OCI-LY7 (cell line): ENCODE measurements around the gene MSRB2. TPM values are rescaled to one million over a fixed set of nuclear protein-coding genes. Genes with fewer than 3 reads are reported as not detected.

Experiments used
- BruUV-seq: library from RNA; stranded (reverse); fragments of 400-500 nt; replicated peaks from 2 replicates; lab custom pipeline; 2021; lab: Mats Ljungman, UMichigan
- CTCF ChIA-PET: fragments of 300-600 bp; sonication (Branson Sonifier 250); formaldehyde crosslinking; loops from one replicate; lab custom pipeline; 2022; ENCODE audit warnings: antibody characterized with exemption; ENCODE audit not compliant: unreplicated experiment; lab: Charles Lee
- POLR2A ChIA-PET: fragments of 300-600 bp; sonication (Branson Sonifier 250); formaldehyde crosslinking; loops from one replicate; lab custom pipeline; 2022; ENCODE audit warnings: antibody characterized with exemption; lab: Charles Lee
- DNase-seq: peaks from one replicate; pipeline ENCODE4 v3.0.0-alpha.2; 2015; ENCODE audit warnings: low spot score
- H2AFZ ChIP-seq: fragments of 200-600 bp; sonication (generic), shearing (Covaris generic); 2 replicates; pipeline ENCODE4 v1.6.1; 2014; ENCODE audit warnings: mild to moderate bottlenecking, antibody characterized with exemption, low read length, moderate library complexity
- H3K27ac ChIP-seq: fragments of 200-600 bp; sonication (generic); 2 replicates; pipeline ENCODE4 v1.5.1; 2014; ENCODE audit warnings: mixed run types, low read depth, mild to moderate bottlenecking, moderate library complexity, low read length, inconsistent platforms; ENCODE audit not compliant: poor library complexity, severe bottlenecking
- H3K36me3 ChIP-seq: fragments of 200-600 bp; sonication (generic); 2 replicates; pipeline ENCODE4 v1.6.1; 2014; ENCODE audit warnings: mild to moderate bottlenecking, antibody characterized with exemption, low read length, moderate library complexity, mixed read lengths; ENCODE audit not compliant: insufficient read depth
- H3K4me1 ChIP-seq: fragments of 200-600 bp; sonication (generic); 2 replicates; pipeline ENCODE4 v1.5.1; 2014; ENCODE audit warnings: mild to moderate bottlenecking, low read length; ENCODE audit not compliant: insufficient read depth, poor library complexity, severe bottlenecking
- H3K4me2 ChIP-seq: fragments of 200-600 bp; sonication (generic); 2 replicates; pipeline ENCODE4 v1.6.1; 2014; ENCODE audit warnings: mild to moderate bottlenecking, low read length
- H3K4me3 ChIP-seq: fragments of 200-600 bp; sonication (generic); 2 replicates; pipeline ENCODE4 v1.5.1; 2014; ENCODE audit warnings: mild to moderate bottlenecking, low read depth, low read length; ENCODE audit not compliant: poor library complexity, severe bottlenecking
- H3K79me2 ChIP-seq: fragments of 200-600 bp; sonication (generic); 2 replicates; pipeline ENCODE4 v1.6.1; 2016; ENCODE audit warnings: low read depth, mild to moderate bottlenecking, low read length, moderate library complexity, mixed read lengths; ENCODE audit not compliant: insufficient read depth
- H3K9me2 ChIP-seq: fragments of 200-600 bp; sonication (generic); 2 replicates; pipeline ENCODE4 v1.6.1; 2016; ENCODE audit warnings: mild to moderate bottlenecking, low read length, mixed read lengths; ENCODE audit not compliant: insufficient read depth
- H3K9me3 ChIP-seq: fragments of 200-600 bp; sonication (generic); 2 replicates; pipeline ENCODE4 v1.6.1; 2014; ENCODE audit warnings: mild to moderate bottlenecking, mixed run types, low read length, mixed read lengths
- H4K20me1 ChIP-seq: fragments of 200-600 bp; sonication (generic); 2 replicates; pipeline ENCODE4 v1.6.1; 2014; ENCODE audit warnings: mild to moderate bottlenecking, antibody characterized with exemption, low read length, moderate library complexity, mixed read lengths; ENCODE audit not compliant: insufficient read depth
- CTCF ChIP-seq: fragments of 200-600 bp; sonication (generic); conservative IDR thresholded peaks from 2 replicates; pipeline ENCODE4 v1.5.1; 2014; ENCODE audit warnings: mild to moderate bottlenecking, antibody characterized with exemption, low read length, moderate library complexity, mixed read lengths
- EZH2phosphoT487 ChIP-seq: fragments of 200-600 bp; sonication (generic); IDR thresholded peaks from 2 replicates; pipeline ENCODE4 v1.6.1; 2018; ENCODE audit warnings: low read depth, borderline replicate concordance, mild to moderate bottlenecking, mixed run types, antibody characterized with exemption, low read length, moderate library complexity, mixed read lengths
- intact Hi-C: fragments of 100-400 bp; cut with micrococcal nuclease; formaldehyde crosslinking; loops from one replicate; pipeline ENCODE4 v1.10.0; 2022; ENCODE audit not compliant: unreplicated experiment
- total RNA-seq, 2 experiments: library from RNA; depleted of rRNA in 1 of 2; stranded (reverse); fragments of >200 nt in 1 of 2; shearing (Covaris generic) in 1 of 2; gene quantifications; 2 replicates each; pipeline ENCODE4 v1.2.3, GENCODE V29; 2014 to 2022

MSRB2 gene
- total RNA-seq, 2 experiments from 2014 or later, result 8.1 to 17.6 TPM

GRCh38 chr10:23058366-23058765 is 37.0 kb upstream of the MSRB2 start:
- Histone ChIP-seq H3K79me2 (no peaks in the 10 kb centered on the region), H2AFZ (no peak overlapping the region), H3K27ac (no peak overlapping the region), H4K20me1 (no peaks in the 10 kb centered on the region), H3K9me2 (no peaks in the 10 kb centered on the region), H3K36me3 (no peaks in the 10 kb centered on the region), H3K4me3 (no peak overlapping the region), H3K4me2 (no peak overlapping the region), H3K4me1 (no peaks in the 10 kb centered on the region), H3K9me3 (no peaks in the 10 kb centered on the region)
- DNase-seq, result no peak
- no TSS peak for BruUV-seq
- TF ChIP-seq CTCF (no peak), EZH2phosphoT487 (no peak)
- intact Hi-C loops, result no loop called here
- CTCF ChIA-PET, result no interaction called here
- POLR2A ChIA-PET, result interaction anchor here (0.6 kb wide), 1 partner anchor 270 kb away, joined by 4 read pairs; no protein-coding TSS in a partner anchor

- no peaks in the 10 kb centered on the region for H3K79me2 ChIP-seq
- no peaks in the 10 kb centered on the region for H4K20me1 ChIP-seq
- H3K27ac ChIP-seq, result no peak overlapping the region
- TF ChIP-seq CTCF (no peak), EZH2phosphoT487 (no peak)
- H3K9me2 ChIP-seq, result no peaks in the 10 kb centered on the region
- no peaks in the 10 kb centered on the region for H3K9me3 ChIP-seq
- ChIA-PET POLR2A (no interaction called here), CTCF (no interaction called here)
- H2AFZ ChIP-seq, result no peak overlapping the region
- no TSS peak for BruUV-seq
- no peaks in the 10 kb centered on the region for H3K36me3 ChIP-seq
- DNase-seq, result no peak
- H3K4me2 ChIP-seq, result no peak overlapping the region
- H3K4me3 ChIP-seq, result no peak overlapping the region
- intact Hi-C loops, result loop anchor here (10.0 kb wide), 1 partner anchor 486 kb away; no protein-coding TSS in a partner anchor
- no peaks in the 10 kb centered on the region for H3K4me1 ChIP-seq
Measured at GRCh38 chr10:23060918-23061317, 34.5 kb upstream of the MSRB2 start.

DNA sequence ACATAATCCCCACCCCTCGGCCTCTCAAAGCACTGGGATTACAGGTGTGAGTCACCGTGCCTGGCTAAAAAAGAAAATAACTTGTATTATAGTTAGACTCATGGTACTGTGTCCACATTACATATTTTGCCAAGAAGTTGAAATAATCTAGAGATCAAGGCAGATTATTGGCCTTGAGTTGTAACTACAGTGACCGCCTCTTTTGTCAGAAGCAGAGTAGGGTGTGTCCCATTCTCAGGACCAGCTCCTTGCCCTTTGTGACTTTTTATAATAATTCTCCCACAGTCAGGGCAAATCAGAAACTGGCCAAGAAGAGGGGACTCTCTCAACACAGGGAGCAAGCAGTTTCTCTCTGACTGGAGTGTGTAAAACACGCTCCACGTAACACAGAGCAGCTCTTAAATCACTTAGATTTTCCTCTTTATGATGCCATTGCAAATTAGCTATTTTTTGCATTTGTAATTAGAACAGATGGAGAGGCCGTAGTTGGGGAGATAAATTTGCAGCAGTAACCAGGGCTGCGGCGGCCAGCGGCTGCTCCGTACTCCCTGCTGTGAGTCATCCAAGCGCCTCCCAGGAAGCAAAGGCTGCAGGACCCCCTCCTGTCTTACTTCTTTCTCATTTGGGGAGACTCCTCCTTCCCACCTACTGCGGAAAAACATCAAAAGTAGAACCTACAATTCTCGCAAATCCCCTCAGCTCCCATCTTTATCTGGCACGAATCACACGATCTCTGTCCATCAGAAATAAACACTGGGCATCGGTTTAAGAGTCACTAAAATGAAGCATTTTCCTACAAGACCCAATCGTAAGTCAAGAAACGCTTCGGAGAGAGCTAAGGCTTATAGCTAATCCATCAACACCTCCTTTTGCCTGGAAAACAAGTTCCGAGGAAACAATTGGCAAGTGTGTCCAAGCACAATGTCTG is 32.1 kb upstream of the MSRB2 start:
- Histone ChIP-seq H3K36me3 (no peaks in the 10 kb centered on the region), H3K9me3 (no peaks in the 10 kb centered on the region), H2AFZ (no peak overlapping the region), H3K27ac (no peak overlapping the region), H4K20me1 (no peaks in the 10 kb centered on the region), H3K9me2 (no peaks in the 10 kb centered on the region), H3K79me2 (no peaks in the 10 kb centered on the region), H3K4me1 (no peaks in the 10 kb centered on the region), H3K4me3 (no peak overlapping the region), H3K4me2 (no peak overlapping the region)
- intact Hi-C loops, result loop anchor here (10.0 kb wide), 1 partner anchor 489 kb away; no protein-coding TSS in a partner anchor
- TF ChIP-seq EZH2phosphoT487 (no peak), CTCF (no peak)
- POLR2A ChIA-PET, result no interaction called here
- CTCF ChIA-PET, result no interaction called here
- no peak for DNase-seq
- BruUV-seq, result no TSS peak
